ACC112 (cell line): ENCODE results near the gene BRSK2.
"Not testable (repeated sequence)": the region's sequence is repeated elsewhere in the genome, so short reads cannot be mapped to it uniquely, and the experiment has no call there.

ENCODE experiments used
- H2AFZ ChIP-seq: fragments of 200-600 bp; sonication (generic); one replicate; pipeline ENCODE4 v1.6.0; 2017; ENCODE audit warnings: antibody characterized with exemption, low read length; ENCODE audit not compliant: unreplicated experiment
- H3K27ac ChIP-seq: fragments of 200-600 bp; sonication (generic); 2 replicates; pipeline ENCODE4 v1.5.1; 2014; ENCODE audit warnings: low read depth, mild to moderate bottlenecking, antibody characterized with exemption, low read length, moderate library complexity
- H3K27me3 ChIP-seq: fragments of 200-600 bp; sonication (generic); 2 replicates; pipeline ENCODE4 v1.6.1; 2014; ENCODE audit warnings: mild to moderate bottlenecking, antibody characterized with exemption, low read length, moderate library complexity, mixed read lengths; ENCODE audit not compliant: insufficient read depth
- H3K36me3 ChIP-seq: fragments of 200-600 bp; sonication (generic); 2 replicates; pipeline ENCODE4 v1.6.1; 2016; ENCODE audit warnings: mild to moderate bottlenecking, antibody characterized with exemption, low read length, moderate library complexity, mixed read lengths; ENCODE audit not compliant: insufficient read depth
- H3K4me1 ChIP-seq: fragments of 200-600 bp; sonication (generic); one replicate; pipeline ENCODE4 v1.6.1; 2016; ENCODE audit warnings: low read length, mixed read lengths; ENCODE audit not compliant: insufficient read depth, unreplicated experiment, control insufficient read depth
- H3K4me3 ChIP-seq: fragments of 200-600 bp; sonication (generic); 2 replicates; pipeline ENCODE4 v1.5.1; 2014; ENCODE audit warnings: mild to moderate bottlenecking, low read depth, low read length
- H3K79me2 ChIP-seq: fragments of 200-600 bp; sonication (generic); one replicate; pipeline ENCODE4 v1.6.0; 2016; ENCODE audit warnings: low read length; ENCODE audit not compliant: control insufficient read depth, unreplicated experiment, insufficient read depth

The BRSK2 gene

GRCh38 chr11:1356007-1356435 is 33.7 kb upstream of the BRSK2 start:
- Histone ChIP-seq H3K4me1 (no peaks in the 10 kb centered on the region), H2AFZ (no peak overlapping the region), H3K4me3 (no peak overlapping the region), H3K79me2 (no peaks in the 10 kb centered on the region), H3K27ac (no peak overlapping the region), H3K36me3 (no peaks in the 10 kb centered on the region), H3K27me3 (peaks cover 24% of the 10 kb centered on the region)

- Histone ChIP-seq H3K4me3 (no peak overlapping the region), H2AFZ (no peak overlapping the region), H3K27ac (no peak overlapping the region), H3K79me2 (no peaks in the 10 kb centered on the region), H3K4me1 (no peaks in the 10 kb centered on the region), H3K27me3 (peaks cover 20% of the 10 kb centered on the region), H3K36me3 (no peaks in the 10 kb centered on the region)
These were observed 33.2 kb upstream of the BRSK2 start for GRCh38 chr11:1356478-1356960.

- H3K27ac ChIP-seq = no peak overlapping the region
- no peak overlapping the region for H3K4me3 ChIP-seq
- no peaks in the 10 kb centered on the region for H3K4me1 ChIP-seq
- H2AFZ ChIP-seq = no peak overlapping the region
- H3K27me3 ChIP-seq = peaks cover 25% of the 10 kb centered on the region
- H3K79me2 ChIP-seq = no peaks in the 10 kb centered on the region
- H3K36me3 ChIP-seq = no peaks in the 10 kb centered on the region
These were observed 31.4 kb upstream of the BRSK2 start for GRCh38 chr11:1358286-1358685.

GRCh38 chr11:1358931-1359330 is 30.8 kb upstream of the BRSK2 start:
- H2AFZ ChIP-seq, H3K79me2 ChIP-seq, H3K4me3 ChIP-seq, H3K36me3 ChIP-seq, H3K4me1 ChIP-seq, H3K27ac ChIP-seq: not testable (repeated sequence)
- peaks cover 31% of the 10 kb centered on the region for H3K27me3 ChIP-seq

GRCh38 chr11:1359556-1359955 is 30.2 kb upstream of the BRSK2 start:
- H3K4me3 ChIP-seq = no peak overlapping the region
- no peaks in the 10 kb centered on the region for H3K4me1 ChIP-seq
- H3K36me3 ChIP-seq = no peaks in the 10 kb centered on the region
- H2AFZ ChIP-seq = no peak overlapping the region
- peaks cover 34% of the 10 kb centered on the region for H3K27me3 ChIP-seq
- H3K27ac ChIP-seq = no peak overlapping the region
- no peaks in the 10 kb centered on the region for H3K79me2 ChIP-seq

- Histone ChIP-seq H3K27me3 (peaks cover 38% of the 10 kb centered on the region), H3K27ac (no peak overlapping the region), H3K36me3 (no peaks in the 10 kb centered on the region), H3K79me2 (no peaks in the 10 kb centered on the region), H3K4me1 (no peaks in the 10 kb centered on the region), H3K4me3 (no peak overlapping the region), H2AFZ (no peak overlapping the region)
These were observed 29.4 kb upstream of the BRSK2 start for GRCh38 chr11:1360181-1360834.

- peaks cover 43% of the 10 kb centered on the region for H3K27me3 ChIP-seq
- H3K27ac ChIP-seq = no peak overlapping the region
- no peaks in the 10 kb centered on the region for H3K4me1 ChIP-seq
- H2AFZ ChIP-seq = no peak overlapping the region
- no peak overlapping the region for H3K4me3 ChIP-seq
- no peaks in the 10 kb centered on the region for H3K79me2 ChIP-seq
- H3K36me3 ChIP-seq = no peaks in the 10 kb centered on the region
These were observed 28.8 kb upstream of the BRSK2 start for GRCh38 chr11:1360835-1361357.

- Histone ChIP-seq H3K36me3 (no peaks in the 10 kb centered on the region), H3K27me3 (peaks cover 39% of the 10 kb centered on the region), H3K27ac (no peak overlapping the region), H3K79me2 (no peaks in the 10 kb centered on the region), H3K4me1 (no peaks in the 10 kb centered on the region), H3K4me3 (no peak overlapping the region), H2AFZ (no peak overlapping the region)
These were observed 27.9 kb upstream of the BRSK2 start for GRCh38 chr11:1361882-1362281.

GRCh38 chr11:1367721-1368120 is 22.0 kb upstream of the BRSK2 start:
- peaks cover 32% of the 10 kb centered on the region for H3K27me3 ChIP-seq
- H3K4me3 ChIP-seq = no peak overlapping the region
- H3K4me1 ChIP-seq = no peaks in the 10 kb centered on the region
- H3K36me3 ChIP-seq = no peaks in the 10 kb centered on the region
- no peak overlapping the region for H3K27ac ChIP-seq
- no peak overlapping the region for H2AFZ ChIP-seq
- no peaks in the 10 kb centered on the region for H3K79me2 ChIP-seq

- Histone ChIP-seq H3K4me3 (no peak overlapping the region), H2AFZ (no peak overlapping the region), H3K27me3 (peaks cover 29% of the 10 kb centered on the region), H3K36me3 (no peaks in the 10 kb centered on the region), H3K79me2 (no peaks in the 10 kb centered on the region), H3K4me1 (no peaks in the 10 kb centered on the region), H3K27ac (no peak overlapping the region)
These were observed 21.5 kb upstream of the BRSK2 start for GRCh38 chr11:1368216-1368615.

GRCh38 chr11:1368966-1369365 is 20.8 kb upstream of the BRSK2 start:
- Histone ChIP-seq H3K79me2 (no peaks in the 10 kb centered on the region), H3K4me1 (no peaks in the 10 kb centered on the region), H3K27me3 (peaks cover 22% of the 10 kb centered on the region), H3K36me3 (no peaks in the 10 kb centered on the region), H3K4me3 (no peak overlapping the region), H2AFZ (no peak overlapping the region), H3K27ac (no peak overlapping the region)
